GM19328 (cell line): ENCODE measurements around the gene MARK3.

Source experiments
- ATAC-seq: cut with Tn5 transposase; IDR thresholded peaks from one replicate; pipeline ENCODE4 v1.9.1; 2021; ENCODE audit warnings: mild to moderate bottlenecking, moderate library complexity; ENCODE audit not compliant: unreplicated experiment

The MARK3 gene

GRCh38 chr14:103545219-103545914 lies 160.2 kb downstream of the MARK3 start:
- no peak for ATAC-seq

- no peak for ATAC-seq
Observed at GRCh38 chr14:103545915-103546651, 160.9 kb downstream of the MARK3 start.

- ATAC-seq = no peak
Observed at GRCh38 chr14:103546652-103547454, 161.6 kb downstream of the MARK3 start.

- no peak for ATAC-seq
Observed at GRCh38 chr14:103547455-103547940, 162.3 kb downstream of the MARK3 start.

- no peak for ATAC-seq
Observed at GRCh38 chr14:103547941-103548462, 162.8 kb downstream of the MARK3 start.

GRCh38 chr14:103548463-103549351 lies 163.5 kb downstream of the MARK3 start:
- no peak for ATAC-seq

GRCh38 chr14:103549361-103550311 lies 164.4 kb downstream of the MARK3 start:
- no peak for ATAC-seq

- ATAC-seq = no peak
Observed at GRCh38 chr14:103550451-103551337, 165.5 kb downstream of the MARK3 start.

- ATAC-seq = no peak
Observed at GRCh38 chr14:103551338-103551762, 166.1 kb downstream of the MARK3 start.

- ATAC-seq = no peak
Observed at GRCh38 chr14:103552011-103552845, 167.0 kb downstream of the MARK3 start.

GRCh38 chr14:103552846-103553210 lies 167.6 kb downstream of the MARK3 start:
- no peak for ATAC-seq
